H9 (cell line): Measurements from ENCODE around the gene STK32B. TPM values are rescaled to one million over a fixed set of nuclear protein-coding genes. Genes with fewer than 3 reads are reported as not detected.

ENCODE experiments used
- DNase-seq: peaks from one replicate; pipeline ENCODE4 v3.0.0-alpha.2; 2017
- H2AFZ ChIP-seq: one replicate; pipeline ENCODE4 v1.6.1; 2013; ENCODE audit warnings: mild to moderate bottlenecking, low read length, control low read depth, moderate library complexity
- H2AK5ac ChIP-seq: 2 replicates; pipeline ENCODE4 v1.6.1; 2013; ENCODE audit warnings: low read length, control low read depth, mixed read lengths; ENCODE audit not compliant: insufficient read length
- H2BK120ac ChIP-seq: one replicate; pipeline ENCODE4 v1.6.1; 2013; ENCODE audit warnings: low read depth, mild to moderate bottlenecking, low read length, control low read depth, inconsistent platforms; ENCODE audit not compliant: poor library complexity, severe bottlenecking
- H2BK12ac ChIP-seq: 2 replicates; pipeline ENCODE4 v1.6.1; 2013; ENCODE audit warnings: low read length, control low read depth, mixed read lengths, low read depth; ENCODE audit not compliant: insufficient read length
- H2BK15ac ChIP-seq: 2 replicates; pipeline ENCODE4 v1.6.1; 2013; ENCODE audit warnings: low read depth, low read length, control low read depth
- H2BK20ac ChIP-seq: one replicate; pipeline ENCODE4 v1.6.1; 2013; ENCODE audit warnings: low read depth, mild to moderate bottlenecking, low read length, control low read depth, inconsistent platforms; ENCODE audit not compliant: poor library complexity, severe bottlenecking
- H2BK5ac ChIP-seq: 2 replicates; pipeline ENCODE4 v1.6.1; 2013; ENCODE audit warnings: low read length, control low read depth, mixed read lengths; ENCODE audit not compliant: insufficient read length
- H3K14ac ChIP-seq: 2 replicates; pipeline ENCODE4 v1.6.1; 2013; ENCODE audit warnings: low read length, control low read depth; ENCODE audit not compliant: insufficient read depth
- H3K18ac ChIP-seq: 2 replicates; pipeline ENCODE4 v1.6.1; 2013; ENCODE audit warnings: low read depth, mild to moderate bottlenecking, mixed read lengths, low read length, control low read depth; ENCODE audit not compliant: insufficient read length
- H3K23ac ChIP-seq: 2 replicates; pipeline ENCODE4 v1.6.1; 2013; ENCODE audit warnings: low read length, control low read depth, mixed read lengths, low read depth; ENCODE audit not compliant: insufficient read length
- H3K23me2 ChIP-seq: 2 replicates; pipeline ENCODE4 v1.6.1; 2013; ENCODE audit warnings: low read depth, mild to moderate bottlenecking, mixed read lengths, low read length, control low read depth; ENCODE audit not compliant: insufficient read length, poor library complexity, severe bottlenecking
- H3K27ac ChIP-seq: 2 replicates; pipeline ENCODE4 v1.5.1; 2013; ENCODE audit warnings: low read length, control low read depth, mixed read lengths, low read depth; ENCODE audit not compliant: insufficient read length
- H3K27me3 ChIP-seq: 2 replicates; pipeline ENCODE4 v1.6.1; 2013; ENCODE audit warnings: low read length, control low read depth, inconsistent platforms; ENCODE audit not compliant: insufficient read depth
- H3K4ac ChIP-seq: 2 replicates; pipeline ENCODE4 v1.6.1; 2013; ENCODE audit warnings: low read depth, mild to moderate bottlenecking, control low read depth, inconsistent platforms, low read length, moderate library complexity
- H3K4me1 ChIP-seq: 2 replicates; pipeline ENCODE4 v1.6.1; 2013; ENCODE audit warnings: low read length, control low read depth, inconsistent platforms; ENCODE audit not compliant: insufficient read depth
- H3K4me2 ChIP-seq: 2 replicates; pipeline ENCODE4 v1.6.1; 2013; ENCODE audit warnings: low read length, control low read depth, mixed read lengths; ENCODE audit not compliant: insufficient read length, insufficient read depth
- H3K56ac ChIP-seq: 2 replicates; pipeline ENCODE4 v1.6.1; 2013; ENCODE audit warnings: low read depth, mild to moderate bottlenecking, mixed read lengths, low read length, control low read depth; ENCODE audit not compliant: insufficient read length
- H3K79me1 ChIP-seq: 2 replicates; pipeline ENCODE4 v1.6.1; 2013; ENCODE audit warnings: low read depth, mild to moderate bottlenecking, moderate library complexity, low read length, control low read depth, inconsistent platforms; ENCODE audit not compliant: insufficient read depth, poor library complexity, severe bottlenecking
- H3K79me2 ChIP-seq: 2 replicates; pipeline ENCODE4 v1.6.1; 2013; ENCODE audit warnings: low read length, control low read depth, inconsistent platforms; ENCODE audit not compliant: insufficient read depth
- H3K9ac ChIP-seq: 2 replicates; pipeline ENCODE4 v1.6.1; 2013; ENCODE audit warnings: low read length, control low read depth, mixed read lengths; ENCODE audit not compliant: insufficient read length; ENCODE audit errors: extremely low read depth
- H3K9me3 ChIP-seq: one replicate; pipeline ENCODE4 v1.6.1; 2013; ENCODE audit warnings: low read depth, low read length, inconsistent platforms; ENCODE audit not compliant: control insufficient read depth
- H3T11ph ChIP-seq: one replicate; pipeline ENCODE4 v1.6.1; 2013; ENCODE audit warnings: mild to moderate bottlenecking, low read length, control low read depth, inconsistent platforms
- H4K20me1 ChIP-seq: one replicate; pipeline ENCODE4 v1.6.1; 2013; ENCODE audit not compliant: control insufficient read depth, insufficient read length, insufficient read depth
- H4K5ac ChIP-seq: 2 replicates; pipeline ENCODE4 v1.6.1; 2013; ENCODE audit warnings: low read depth, mild to moderate bottlenecking, mixed read lengths, low read length, control low read depth; ENCODE audit not compliant: insufficient read length
- H4K8ac ChIP-seq: replicated peaks from 2 replicates; pipeline ENCODE4 v1.6.1; 2013; ENCODE audit warnings: low read length, control low read depth, mixed read lengths, low read depth; ENCODE audit not compliant: insufficient read length
- H4K91ac ChIP-seq: 2 replicates; pipeline ENCODE4 v1.6.1; 2013; ENCODE audit warnings: low read depth, mild to moderate bottlenecking, moderate library complexity, mixed read lengths, low read length, control low read depth; ENCODE audit not compliant: insufficient read length
- H3K27ac Mint-ChIP-seq, 3 experiments: 2 replicates in 2 of 3; 3 replicates in 1 of 3; pipeline ENCODE4 v1.8.0; 2020 to 2021; ENCODE audit warnings: mixed read lengths in 3 of 3, mild to moderate bottlenecking in 1 of 3, moderate library complexity in 1 of 3
- H3K27me3 Mint-ChIP-seq: 2 replicates; pipeline ENCODE4 v1.8.0; 2021; ENCODE audit warnings: low read depth, mild to moderate bottlenecking, moderate library complexity, mixed read lengths
- H3K36me3 Mint-ChIP-seq, 3 experiments: 2 replicates in 2 of 3; 3 replicates in 1 of 3; pipeline ENCODE4 v1.8.0; 2020 to 2021; ENCODE audit warnings: low read depth in 3 of 3, mixed read lengths in 3 of 3; ENCODE audit not compliant: insufficient read depth in 1 of 3
- H3K4me1 Mint-ChIP-seq, 2 experiments: 2 replicates each; pipeline ENCODE4 v1.8.0; 2020; ENCODE audit warnings: mixed read lengths in 2 of 2
- H3K4me3 Mint-ChIP-seq, 2 experiments: 2 replicates in 1 of 2; 3 replicates in 1 of 2; pipeline ENCODE4 v1.8.0; 2020 to 2021; ENCODE audit warnings: mild to moderate bottlenecking in 2 of 2, mixed read lengths in 2 of 2, moderate library complexity in 1 of 2
- H3K9me3 Mint-ChIP-seq, 2 experiments: 2 replicates in 1 of 2; 3 replicates in 1 of 2; pipeline ENCODE4 v1.8.0; 2020; ENCODE audit warnings: mild to moderate bottlenecking in 2 of 2, mixed read lengths in 2 of 2, moderate library complexity in 1 of 2
- WGBS: extraction: QIAGEN DNeasy Blood & Tissue Kit; methylation state at CpG from one replicate; pipeline ENCODE4 v1.1.7; 2013; ENCODE audit warnings: missing lambda C conversion rate, low lambda C conversion rate, mixed read lengths; ENCODE audit not compliant: insufficient read length; ENCODE audit errors: extremely low coverage; 5-methylcytosine and 5-hydroxymethylcytosine counted together
- total RNA-seq: library from RNA; stranded (reverse); gene quantifications from 2 replicates; pipeline ENCODE4 v1.2.1, GENCODE V29; 2021
- TF ChIP-seq, protein P1 (sequence below): fragments of 200-600 bp; sonication (generic); conservative IDR thresholded peaks from 3 replicates; pipeline ENCODE4 v1.8.0; 2021; ENCODE audit warnings: antibody characterized with exemption, mild to moderate bottlenecking

The STK32B gene
- total RNA-seq, 1 experiment from 2014 or later: 1.0 TPM

GRCh38 chr4:5261866-5262265, 210.6 kb downstream of the STK32B start:
- peaks cover 18% of the 10 kb centered on the region for H3K27me3 Mint-ChIP-seq
- Histone ChIP-seq H4K91ac (no peak overlapping the region), H3K27me3 (no peaks in the 10 kb centered on the region), H2BK120ac (no peak overlapping the region), H3T11ph (no peak overlapping the region), H3K4me1 (no peaks in the 10 kb centered on the region), H3K4ac (no peak overlapping the region), H2BK5ac (no peak overlapping the region), H3K79me1 (no peaks in the 10 kb centered on the region), H2AFZ (no peak overlapping the region), H3K9ac (no peak overlapping the region), H2BK15ac (no peak overlapping the region), H3K18ac (no peak overlapping the region), H3K79me2 (no peaks in the 10 kb centered on the region), H3K23me2 (no peaks in the 10 kb centered on the region), H4K5ac (no peak overlapping the region), H2AK5ac (no peak overlapping the region), H3K23ac (no peak overlapping the region), H2BK12ac (no peak overlapping the region), H3K27ac (no peak overlapping the region), H3K4me2 (no peak overlapping the region), H4K8ac (no peak overlapping the region), H3K56ac (no peak overlapping the region), H4K20me1 (no peaks in the 10 kb centered on the region), H3K9me3 (no peaks in the 10 kb centered on the region), H3K14ac (no peak overlapping the region), H2BK20ac (no peak overlapping the region)
- no peaks in the 10 kb centered on the region for H3K36me3 Mint-ChIP-seq
- no peak overlapping the region for H3K4me3 Mint-ChIP-seq
- DNase-seq: no peak
- H3K27ac Mint-ChIP-seq: no peak overlapping the region
- no CpG with 5 or more reads among the region's 4 CpGs for whole genome bisulfite sequencing
- H3K4me1 Mint-ChIP-seq: peaks cover 0 to 6% of the 10 kb centered on the region in 2 experiments; a peak in 1 of 4 replicates
- TF ChIP-seq, protein P1, sequence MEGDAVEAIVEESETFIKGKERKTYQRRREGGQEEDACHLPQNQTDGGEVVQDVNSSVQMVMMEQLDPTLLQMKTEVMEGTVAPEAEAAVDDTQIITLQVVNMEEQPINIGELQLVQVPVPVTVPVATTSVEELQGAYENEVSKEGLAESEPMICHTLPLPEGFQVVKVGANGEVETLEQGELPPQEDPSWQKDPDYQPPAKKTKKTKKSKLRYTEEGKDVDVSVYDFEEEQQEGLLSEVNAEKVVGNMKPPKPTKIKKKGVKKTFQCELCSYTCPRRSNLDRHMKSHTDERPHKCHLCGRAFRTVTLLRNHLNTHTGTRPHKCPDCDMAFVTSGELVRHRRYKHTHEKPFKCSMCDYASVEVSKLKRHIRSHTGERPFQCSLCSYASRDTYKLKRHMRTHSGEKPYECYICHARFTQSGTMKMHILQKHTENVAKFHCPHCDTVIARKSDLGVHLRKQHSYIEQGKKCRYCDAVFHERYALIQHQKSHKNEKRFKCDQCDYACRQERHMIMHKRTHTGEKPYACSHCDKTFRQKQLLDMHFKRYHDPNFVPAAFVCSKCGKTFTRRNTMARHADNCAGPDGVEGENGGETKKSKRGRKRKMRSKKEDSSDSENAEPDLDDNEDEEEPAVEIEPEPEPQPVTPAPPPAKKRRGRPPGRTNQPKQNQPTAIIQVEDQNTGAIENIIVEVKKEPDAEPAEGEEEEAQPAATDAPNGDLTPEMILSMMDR: no peak
- H3K9me3 Mint-ChIP-seq: no peaks in the 10 kb centered on the region
